GM12872 (cell line): ENCODE measurements around the gene SPCS1.

Source experiments
- TF ChIP-seq, protein P1 (sequence below): IDR thresholded peaks from 3 replicates; pipeline ENCODE4 v1.5.1; 2011; ENCODE audit warnings: low read depth, mild to moderate bottlenecking, low read length, moderate library complexity; ENCODE audit not compliant: insufficient read depth

The SPCS1 gene

DNA sequence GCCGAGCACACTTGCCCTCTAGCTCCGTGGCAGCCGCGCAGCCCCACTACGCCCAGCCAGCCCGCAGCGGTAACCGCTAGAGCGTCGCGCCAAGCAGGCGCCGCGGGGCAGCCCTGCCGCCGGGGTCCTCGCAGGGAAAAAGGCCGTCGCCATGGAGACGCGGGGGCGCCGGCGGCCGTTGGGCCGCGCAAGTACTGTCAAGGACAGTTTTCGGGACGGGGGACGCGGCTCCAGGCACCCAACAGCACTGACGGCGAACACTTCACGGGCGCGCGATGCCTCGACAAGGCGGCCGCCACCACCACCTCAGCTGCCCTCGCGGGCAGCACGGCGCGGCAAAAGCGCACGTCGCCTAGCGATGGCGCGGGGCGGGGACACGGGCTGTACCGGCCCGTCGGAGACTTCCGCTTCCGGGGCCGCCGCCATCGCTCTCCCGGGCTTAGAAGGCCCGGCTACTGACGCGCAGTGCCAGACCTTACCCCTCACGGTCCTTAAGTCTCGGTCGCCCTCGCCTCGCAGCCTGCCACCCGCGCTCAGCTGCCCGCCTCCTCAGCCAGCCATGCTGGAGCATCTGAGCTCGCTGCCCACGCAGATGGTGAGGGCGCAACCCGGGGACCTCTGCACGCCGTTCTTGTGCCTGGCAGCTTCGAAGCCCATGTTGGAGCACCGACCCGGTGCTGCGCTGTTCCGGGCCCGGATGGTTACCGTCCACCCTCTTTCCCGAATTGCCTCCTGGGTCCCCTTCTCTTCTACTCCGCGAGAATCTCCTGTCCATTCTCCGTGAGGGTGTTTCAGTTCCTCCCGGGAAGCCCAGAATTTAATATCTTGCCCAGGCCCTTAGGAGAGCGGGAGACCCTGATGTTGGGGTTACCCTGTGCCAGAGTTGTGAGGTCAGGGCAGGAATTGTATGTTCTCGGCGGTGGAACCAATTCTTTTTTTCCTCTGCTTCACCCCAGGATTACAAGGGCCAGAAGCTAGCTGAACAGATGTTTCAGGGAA is at the start of gene SPCS1, which contains the start of gene GLT8D1:
Gene SPCS1, plus strand, starts transcription at position 419 of the 999 bp plus-strand sequence. Its CDS starts 141 bp downstream, at position 560.
Gene GLT8D1, minus strand, starts transcription at position 104 of the 999 bp plus-strand sequence. CDS start 5,331 bp downstream, outside the sequence.
- TF ChIP-seq, protein P1, sequence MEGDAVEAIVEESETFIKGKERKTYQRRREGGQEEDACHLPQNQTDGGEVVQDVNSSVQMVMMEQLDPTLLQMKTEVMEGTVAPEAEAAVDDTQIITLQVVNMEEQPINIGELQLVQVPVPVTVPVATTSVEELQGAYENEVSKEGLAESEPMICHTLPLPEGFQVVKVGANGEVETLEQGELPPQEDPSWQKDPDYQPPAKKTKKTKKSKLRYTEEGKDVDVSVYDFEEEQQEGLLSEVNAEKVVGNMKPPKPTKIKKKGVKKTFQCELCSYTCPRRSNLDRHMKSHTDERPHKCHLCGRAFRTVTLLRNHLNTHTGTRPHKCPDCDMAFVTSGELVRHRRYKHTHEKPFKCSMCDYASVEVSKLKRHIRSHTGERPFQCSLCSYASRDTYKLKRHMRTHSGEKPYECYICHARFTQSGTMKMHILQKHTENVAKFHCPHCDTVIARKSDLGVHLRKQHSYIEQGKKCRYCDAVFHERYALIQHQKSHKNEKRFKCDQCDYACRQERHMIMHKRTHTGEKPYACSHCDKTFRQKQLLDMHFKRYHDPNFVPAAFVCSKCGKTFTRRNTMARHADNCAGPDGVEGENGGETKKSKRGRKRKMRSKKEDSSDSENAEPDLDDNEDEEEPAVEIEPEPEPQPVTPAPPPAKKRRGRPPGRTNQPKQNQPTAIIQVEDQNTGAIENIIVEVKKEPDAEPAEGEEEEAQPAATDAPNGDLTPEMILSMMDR, result no peak

DNA sequence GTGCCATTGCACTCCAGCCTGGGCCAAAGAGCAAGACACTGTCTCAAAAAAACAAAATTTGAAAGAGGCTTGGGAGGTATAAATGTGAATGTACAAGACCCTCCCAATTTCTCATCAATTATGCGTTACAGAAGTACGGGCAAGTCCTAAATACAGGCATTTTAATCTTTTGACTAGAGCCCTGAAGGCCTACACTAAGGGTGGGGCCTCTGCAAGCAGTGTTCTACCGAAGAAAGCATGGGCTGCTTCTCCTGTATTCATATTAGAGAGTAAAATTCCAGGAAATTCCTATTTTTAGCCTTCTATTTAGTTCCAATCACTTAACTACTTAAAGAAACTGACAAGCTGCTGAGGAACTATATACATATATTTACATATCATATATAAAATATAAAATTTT is 45.9 kb upstream of the SPCS1 start:
- TF ChIP-seq, protein P1, result no peak

DNA sequence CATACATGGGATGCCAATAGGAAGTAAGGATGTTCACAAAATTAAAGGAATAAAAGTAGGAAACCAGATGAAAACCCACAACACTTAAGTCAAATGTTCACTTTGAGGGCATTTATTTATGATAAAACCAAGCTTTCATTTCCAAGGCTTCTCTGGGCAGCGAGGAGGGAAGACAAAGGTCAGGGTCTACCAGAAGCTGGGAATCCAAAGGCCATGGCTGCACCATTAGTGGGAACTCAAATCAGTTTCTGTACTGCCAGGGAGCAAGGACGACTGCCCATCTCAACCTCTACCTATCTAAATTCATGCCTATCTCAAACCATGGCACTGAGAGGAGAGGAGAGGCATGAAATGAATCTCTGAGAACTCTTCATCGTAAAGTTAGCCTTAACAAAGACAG is 42.8 kb upstream of the SPCS1 start:
- TF ChIP-seq, protein P1, result no peak

DNA sequence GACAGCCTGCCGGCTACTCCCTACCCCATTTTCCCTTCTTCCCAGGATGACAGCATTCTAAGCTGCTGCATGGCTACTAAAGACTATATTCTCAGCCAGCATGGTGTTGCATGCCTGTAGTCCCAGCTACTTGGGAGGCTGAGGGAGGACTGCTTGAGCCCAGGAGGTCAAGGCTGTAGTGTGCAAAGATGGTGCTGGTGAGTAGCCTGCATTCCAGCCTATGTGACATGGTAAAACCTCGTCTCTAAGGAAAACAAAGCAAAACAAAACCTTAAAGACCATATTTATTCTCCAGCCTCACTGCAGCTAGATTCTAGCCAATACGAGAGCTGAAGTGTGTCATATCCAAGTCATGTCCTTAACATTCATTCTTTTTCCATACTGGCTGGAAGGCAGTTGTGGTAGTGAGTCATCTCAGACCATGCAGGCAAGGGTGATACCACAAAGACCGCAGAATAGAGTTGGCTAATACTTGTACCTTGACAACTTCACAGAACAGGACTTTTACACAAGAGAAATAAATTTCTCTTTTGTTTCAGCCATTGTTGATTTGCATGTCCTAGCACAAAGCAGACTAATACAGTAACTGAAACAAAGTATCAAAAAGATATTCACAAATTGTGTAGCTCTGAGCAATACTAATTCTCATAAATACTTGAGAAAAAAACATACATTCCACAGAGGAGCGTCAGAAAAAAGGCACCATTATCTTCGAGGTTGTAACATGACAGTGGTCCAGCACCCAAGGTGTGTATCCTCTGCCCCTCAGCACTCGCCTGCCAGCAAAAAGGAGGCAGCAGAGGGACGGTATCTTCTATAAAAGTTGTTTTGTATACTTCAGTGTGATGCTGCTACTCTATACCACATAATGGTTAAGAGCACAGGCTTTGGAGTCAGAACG is 35.0 kb upstream of the SPCS1 start:
- TF ChIP-seq, protein P1, result no peak

DNA sequence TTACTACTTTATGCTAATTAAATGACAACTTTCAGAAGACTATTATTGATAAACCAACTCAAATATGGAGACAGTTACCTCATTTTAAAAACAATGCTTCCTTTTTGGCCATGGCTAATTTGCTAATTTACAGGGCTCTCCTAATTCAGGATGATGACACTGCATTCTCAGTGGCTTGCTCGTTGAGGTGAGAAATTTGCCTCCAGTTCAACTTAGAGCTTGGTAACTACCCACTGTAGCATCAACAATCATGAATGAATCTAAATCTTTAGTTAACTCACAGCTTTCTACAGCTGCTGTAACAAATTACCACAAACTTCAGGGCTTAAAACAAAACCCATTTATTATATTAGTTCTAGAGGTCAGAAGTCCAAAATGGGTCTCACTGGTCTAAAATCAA is 34.2 kb upstream of the SPCS1 start:
- TF ChIP-seq, protein P1, result no peak

DNA sequence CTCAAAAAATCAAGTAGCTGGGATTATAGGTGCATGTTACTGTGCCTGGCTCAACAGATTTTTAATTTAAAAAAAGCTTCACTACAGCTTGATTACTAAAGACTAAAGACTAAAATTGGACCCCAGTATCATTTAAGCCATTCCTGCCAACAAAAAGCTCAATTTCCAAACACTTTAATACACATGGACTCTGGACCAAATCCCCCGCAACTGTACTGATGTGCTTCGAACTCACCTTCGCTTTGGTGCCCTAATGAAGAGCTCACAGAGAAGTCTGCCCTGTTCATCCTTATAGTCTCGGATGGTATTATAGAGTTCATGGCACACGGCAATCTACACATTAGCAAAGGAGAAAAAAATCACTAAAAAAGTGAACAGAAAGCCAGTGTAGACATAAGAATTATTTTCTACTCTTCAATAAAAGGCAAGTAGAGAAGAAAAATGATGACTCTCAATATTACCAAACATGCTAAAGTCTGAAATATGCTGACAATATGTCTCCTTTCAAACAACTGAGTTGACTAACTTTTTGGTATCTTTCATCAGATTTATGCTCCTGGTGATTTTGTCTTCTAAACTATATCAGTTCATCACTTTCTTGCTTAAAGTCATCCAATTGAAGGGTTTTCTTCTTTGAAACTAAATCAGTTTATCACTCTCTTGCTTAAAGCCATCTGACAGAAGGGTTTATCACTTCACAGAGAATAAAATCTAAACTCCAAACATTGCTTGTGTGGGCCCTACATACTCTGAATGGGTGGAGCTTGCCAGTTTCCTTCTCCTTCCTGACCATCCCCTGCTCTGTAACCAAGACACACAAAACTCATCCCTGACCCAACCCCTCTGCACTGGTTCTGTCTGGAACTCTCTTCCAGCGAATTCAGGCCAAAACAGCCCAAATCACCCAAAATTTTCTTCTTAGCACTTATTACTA is 27.4 kb upstream of the SPCS1 start:
- TF ChIP-seq, protein P1, result no peak
